Activated naive CD8-positive, alpha-beta T cell treated with anti-CD3 and anti-CD28 coated beads for 36 hours (primary cell): Measurements from ENCODE around the gene ARHGEF11. TPM values are rescaled to one million over a fixed set of nuclear protein-coding genes. Genes with fewer than 3 reads are reported as not detected.

Source experiments
- DNase-seq: peaks from one replicate; pipeline ENCODE4 v3.0.0; 2021
- H3K27ac Mint-ChIP-seq: one replicate; pipeline ENCODE4 v1.8.0; 2022; ENCODE audit warnings: mild to moderate bottlenecking, moderate library complexity, mixed read lengths
- H3K27me3 Mint-ChIP-seq: one replicate; pipeline ENCODE4 v1.8.0; 2022; ENCODE audit warnings: mild to moderate bottlenecking, mixed read lengths
- H3K36me3 Mint-ChIP-seq: one replicate; pipeline ENCODE4 v1.8.0; 2021; ENCODE audit warnings: mild to moderate bottlenecking, mixed read lengths
- H3K4me1 Mint-ChIP-seq: one replicate; pipeline ENCODE4 v1.8.0; 2021; ENCODE audit warnings: mixed read lengths
- H3K4me3 Mint-ChIP-seq: one replicate; pipeline ENCODE4 v1.8.0; 2022; ENCODE audit warnings: mild to moderate bottlenecking, moderate library complexity, mixed read lengths
- H3K9me3 Mint-ChIP-seq: one replicate; pipeline ENCODE4 v1.8.0; 2022; ENCODE audit warnings: mixed read lengths
- total RNA-seq, 2 experiments: library from RNA; stranded (reverse); gene quantifications; one replicate each; pipeline ENCODE4 v1.2.3, GENCODE V29; 2021

The ARHGEF11 gene
- total RNA-seq, 2 experiments from 2014 or later, result 2.8 to 3.3 TPM

DNA sequence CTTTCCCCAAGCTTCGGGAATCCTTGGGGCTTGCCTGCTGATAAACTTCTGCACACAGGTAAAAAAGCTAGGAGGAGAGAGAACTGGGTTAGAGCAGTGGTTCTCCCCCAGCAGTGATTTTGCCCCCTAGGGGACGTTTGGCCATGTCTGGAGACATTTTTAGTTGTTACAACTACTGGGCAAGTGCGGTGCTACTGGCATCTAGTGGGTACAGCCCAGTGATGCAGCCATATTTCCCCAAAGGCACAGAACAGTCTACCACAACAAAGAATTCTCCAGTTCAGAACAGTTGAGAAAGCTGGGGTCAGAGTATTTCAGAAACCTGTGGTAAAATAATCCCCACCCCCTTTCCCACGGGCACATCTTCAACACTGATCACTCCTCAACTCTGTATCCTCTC is 83.8 kb downstream of the ARHGEF11 start:
- H3K4me3 Mint-ChIP-seq, result no peak overlapping the region
- H3K9me3 Mint-ChIP-seq, result no peaks in the 10 kb centered on the region
- H3K36me3 Mint-ChIP-seq, result no peaks in the 10 kb centered on the region
- H3K4me1 Mint-ChIP-seq, result peaks cover 22% of the 10 kb centered on the region
- peak; percentile 36 for DNase-seq
- no peak overlapping the region for H3K27ac Mint-ChIP-seq
- no peaks in the 10 kb centered on the region for H3K27me3 Mint-ChIP-seq

DNA sequence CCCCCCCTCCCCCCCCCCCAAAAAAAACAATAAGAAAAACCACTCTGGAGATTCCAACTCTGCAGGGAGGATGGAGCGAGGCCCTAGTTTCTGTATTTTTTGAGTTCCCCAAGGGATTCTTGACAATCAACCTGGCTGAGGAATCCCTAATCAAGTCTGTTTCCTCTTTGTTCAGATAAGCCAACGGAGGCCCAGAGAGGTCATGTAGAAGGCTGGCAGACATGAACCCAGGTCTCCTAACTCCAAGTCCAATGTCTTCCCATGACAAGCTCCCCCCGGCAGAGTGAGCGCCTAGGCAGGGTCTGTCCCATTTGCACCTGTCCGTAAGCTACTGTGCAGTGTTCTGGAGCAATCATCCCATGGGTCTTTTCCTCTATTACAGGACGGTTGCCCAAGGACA is 85.6 kb downstream of the ARHGEF11 start:
- no peaks in the 10 kb centered on the region for H3K9me3 Mint-ChIP-seq
- no peak overlapping the region for H3K27ac Mint-ChIP-seq
- H3K27me3 Mint-ChIP-seq, result no peaks in the 10 kb centered on the region
- H3K4me3 Mint-ChIP-seq, result no peak overlapping the region
- no peaks in the 10 kb centered on the region for H3K36me3 Mint-ChIP-seq
- DNase-seq, result no peak
- peaks cover 22% of the 10 kb centered on the region for H3K4me1 Mint-ChIP-seq

DNA sequence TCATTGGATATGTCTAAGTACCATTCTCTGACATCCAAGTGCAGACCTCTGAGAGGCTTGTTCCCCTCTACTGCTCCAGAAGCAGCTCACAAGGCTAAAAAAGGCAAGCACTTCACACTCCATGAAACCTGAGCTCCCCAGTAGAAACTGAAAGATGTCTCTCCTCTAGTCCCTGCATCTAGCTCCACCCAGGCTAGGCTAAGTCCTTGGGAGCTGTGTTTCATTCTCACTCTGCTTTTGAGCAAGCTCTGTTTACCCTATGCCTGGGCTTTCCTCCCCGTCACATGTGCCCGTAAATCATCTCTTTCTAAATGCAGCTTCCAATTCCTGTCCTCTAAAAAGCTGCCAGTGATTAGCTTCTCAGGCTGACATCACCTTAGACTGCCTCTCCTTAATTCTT is 86.1 kb downstream of the ARHGEF11 start:
- DNase-seq, result no peak
- Mint-ChIP-seq H3K27me3 (no peaks in the 10 kb centered on the region), H3K4me3 (no peak overlapping the region), H3K36me3 (no peaks in the 10 kb centered on the region), H3K4me1 (peaks cover 25% of the 10 kb centered on the region), H3K9me3 (no peaks in the 10 kb centered on the region), H3K27ac (no peak overlapping the region)

DNA sequence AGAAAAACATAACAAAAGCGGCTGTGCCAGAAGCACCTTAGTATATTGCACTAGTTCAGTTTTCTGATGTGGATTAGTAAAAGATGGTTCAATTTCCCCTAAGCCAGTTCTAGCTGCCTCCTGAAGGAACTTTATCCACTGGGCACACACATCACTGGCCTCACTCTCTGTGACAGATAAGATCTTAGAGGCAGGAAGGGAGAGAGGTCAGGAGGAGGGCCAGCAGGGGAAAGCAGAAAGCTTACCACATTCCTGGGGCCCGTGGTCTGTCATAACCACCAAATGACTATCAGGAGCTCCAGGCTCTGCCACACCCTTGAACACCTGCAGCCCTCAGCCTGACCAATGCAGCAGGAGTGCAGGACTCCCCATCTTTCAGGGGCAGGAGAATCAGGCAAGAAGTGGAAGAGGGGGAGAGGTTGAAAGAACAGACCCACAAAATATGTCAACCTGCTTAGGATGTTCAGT is 87.3 kb downstream of the ARHGEF11 start:
- peaks cover 16% of the 10 kb centered on the region for H3K4me1 Mint-ChIP-seq
- H3K27ac Mint-ChIP-seq, result no peak overlapping the region
- no peak for DNase-seq

GRCh38 chr1:156957634-156958033 is 87.9 kb downstream of the ARHGEF11 start:
- Mint-ChIP-seq H3K9me3 (no peaks in the 10 kb centered on the region), H3K4me1 (peaks cover 12% of the 10 kb centered on the region), H3K27me3 (no peaks in the 10 kb centered on the region), H3K4me3 (no peak overlapping the region), H3K27ac (no peak overlapping the region), H3K36me3 (no peaks in the 10 kb centered on the region)
- DNase-seq, result no peak

More for the DNA sequence above, 87.3 kb downstream of the ARHGEF11 start:
- Mint-ChIP-seq H3K36me3 (no peaks in the 10 kb centered on the region), H3K27me3 (no peaks in the 10 kb centered on the region), H3K9me3 (no peaks in the 10 kb centered on the region), H3K4me3 (no peak overlapping the region)

- H3K9me3 Mint-ChIP-seq, result no peaks in the 10 kb centered on the region
- peaks cover 3% of the 10 kb centered on the region for H3K4me1 Mint-ChIP-seq
- no peak for DNase-seq
- no peaks in the 10 kb centered on the region for H3K36me3 Mint-ChIP-seq
- no peak overlapping the region for H3K4me3 Mint-ChIP-seq
- H3K27ac Mint-ChIP-seq, result no peak overlapping the region
- H3K27me3 Mint-ChIP-seq, result no peaks in the 10 kb centered on the region
These were observed 89.2 kb downstream of the ARHGEF11 start for GRCh38 chr1:156956333-156956732.

DNA sequence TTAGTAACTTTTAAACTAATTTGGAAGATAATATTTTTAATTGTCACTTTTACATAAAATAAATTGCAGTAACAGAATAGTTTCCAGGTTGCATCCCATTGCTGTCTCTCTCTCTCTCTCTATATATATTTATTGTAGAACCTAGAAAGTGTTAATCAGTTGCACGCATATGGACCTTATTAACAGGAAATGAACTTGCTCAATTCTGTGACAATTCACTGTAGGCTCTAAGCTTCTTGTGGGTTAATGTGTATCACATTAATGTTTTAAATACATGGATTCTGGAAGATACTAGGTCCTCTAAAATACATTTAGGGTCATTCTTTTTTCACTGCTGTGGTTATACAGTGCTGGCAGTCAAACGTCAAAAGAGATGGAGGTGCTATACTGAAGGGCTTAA is 92.0 kb downstream of the ARHGEF11 start:
- no peak overlapping the region for H3K27ac Mint-ChIP-seq
- peaks cover 3% of the 10 kb centered on the region for H3K4me1 Mint-ChIP-seq

GRCh38 chr1:156951371-156951770 is 94.2 kb downstream of the ARHGEF11 start:
- Mint-ChIP-seq H3K27me3 (no peaks in the 10 kb centered on the region), H3K9me3 (no peaks in the 10 kb centered on the region), H3K4me3 (no peak overlapping the region), H3K4me1 (peaks cover 3% of the 10 kb centered on the region), H3K36me3 (no peaks in the 10 kb centered on the region), H3K27ac (no peak overlapping the region)
- DNase-seq, result no peak

More for the DNA sequence above, 92.0 kb downstream of the ARHGEF11 start:
- Mint-ChIP-seq H3K36me3 (no peaks in the 10 kb centered on the region), H3K4me3 (no peak overlapping the region), H3K9me3 (no peaks in the 10 kb centered on the region), H3K27me3 (no peaks in the 10 kb centered on the region)
- no peak for DNase-seq

DNA sequence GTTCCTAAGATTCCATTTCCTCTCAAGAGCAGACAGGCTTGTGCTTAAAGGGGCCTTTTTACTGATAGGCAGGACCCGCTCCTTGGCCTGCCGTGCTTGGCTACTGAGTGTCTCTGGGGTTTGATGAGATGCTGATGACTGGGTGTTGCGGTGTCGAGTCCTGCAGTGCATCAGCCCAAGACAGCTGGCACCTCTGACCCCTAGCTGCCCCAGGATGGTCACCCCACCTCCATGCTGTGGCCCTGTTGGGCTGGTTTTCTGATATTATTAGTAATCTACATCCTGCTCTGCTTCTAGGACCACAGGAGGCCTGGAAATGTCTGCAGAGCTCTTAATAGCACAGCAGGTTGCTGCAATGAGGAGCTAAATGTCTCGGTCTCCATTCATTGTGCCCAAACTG is 96.4 kb downstream of the ARHGEF11 start:
- no peak for DNase-seq
- no peak overlapping the region for H3K4me3 Mint-ChIP-seq
- no peak overlapping the region for H3K27ac Mint-ChIP-seq
- H3K4me1 Mint-ChIP-seq, result no peaks in the 10 kb centered on the region
- H3K27me3 Mint-ChIP-seq, result no peaks in the 10 kb centered on the region
- peaks cover 3% of the 10 kb centered on the region for H3K36me3 Mint-ChIP-seq
- no peaks in the 10 kb centered on the region for H3K9me3 Mint-ChIP-seq

DNA sequence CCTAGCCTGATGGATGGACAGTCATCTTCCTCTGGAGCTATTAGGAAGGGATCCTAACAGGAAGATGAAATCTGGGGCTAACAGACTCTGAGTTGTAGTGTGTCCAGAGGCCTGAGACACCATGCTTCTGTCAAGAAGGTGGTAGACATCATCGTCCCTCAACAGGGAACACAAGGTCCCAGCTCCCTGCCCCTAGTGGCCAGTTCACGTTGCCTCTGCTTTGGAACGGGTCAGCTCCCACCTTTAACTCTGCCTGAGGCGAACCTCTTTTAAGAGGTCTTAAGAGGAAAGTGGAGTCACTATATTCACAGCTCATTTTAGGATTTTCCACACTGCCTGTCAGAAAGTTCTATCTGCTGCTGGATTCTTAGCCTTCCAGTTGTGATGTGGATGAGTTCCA is 96.8 kb downstream of the ARHGEF11 start:
- no peaks in the 10 kb centered on the region for H3K9me3 Mint-ChIP-seq
- peaks cover 3% of the 10 kb centered on the region for H3K36me3 Mint-ChIP-seq
- no peaks in the 10 kb centered on the region for H3K4me1 Mint-ChIP-seq
- H3K27me3 Mint-ChIP-seq, result no peaks in the 10 kb centered on the region
- no peak overlapping the region for H3K27ac Mint-ChIP-seq
- no peak for DNase-seq
- no peak overlapping the region for H3K4me3 Mint-ChIP-seq

DNA sequence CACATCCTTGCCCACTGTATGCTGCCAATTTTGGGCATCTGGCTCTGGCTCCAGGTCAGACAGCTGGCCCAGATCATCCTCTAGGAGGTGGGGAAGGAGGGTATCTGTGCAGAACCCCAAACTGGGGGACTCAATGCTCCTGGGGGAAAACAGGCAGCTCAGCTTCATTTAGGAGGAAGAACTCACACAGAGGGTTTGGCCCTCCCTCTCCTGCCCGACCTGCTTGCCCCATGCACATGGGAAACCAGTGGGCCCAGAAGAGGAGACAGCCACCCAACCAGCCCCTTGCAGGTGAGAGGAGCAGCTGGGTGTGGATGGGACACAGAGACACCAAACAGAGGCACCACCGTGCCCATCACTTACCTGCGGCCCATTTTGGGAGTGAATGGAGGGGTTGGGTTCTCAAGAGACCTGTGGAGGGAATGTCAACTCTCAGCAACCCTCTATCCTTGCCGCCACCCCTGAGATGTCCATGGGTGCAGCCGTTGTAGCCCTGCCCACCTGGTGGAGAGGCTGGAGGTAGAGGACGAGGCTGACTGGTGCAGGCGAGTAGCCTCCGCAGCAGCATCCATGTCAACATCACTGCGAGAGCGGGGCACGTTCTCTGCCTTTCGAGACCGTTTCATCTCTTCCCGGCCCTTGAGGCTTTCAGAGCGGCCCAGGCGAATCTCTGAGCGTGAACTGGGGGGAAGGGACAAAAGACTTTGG is 97.6 kb downstream of the ARHGEF11 start:
- DNase-seq, result no peak
- no peaks in the 10 kb centered on the region for H3K27me3 Mint-ChIP-seq
- peaks cover 3% of the 10 kb centered on the region for H3K36me3 Mint-ChIP-seq
- H3K4me1 Mint-ChIP-seq, result no peaks in the 10 kb centered on the region
- no peak overlapping the region for H3K27ac Mint-ChIP-seq
- no peak overlapping the region for H3K4me3 Mint-ChIP-seq
- H3K9me3 Mint-ChIP-seq, result no peaks in the 10 kb centered on the region

GRCh38 chr1:156947127-156947526 is 98.4 kb downstream of the ARHGEF11 start:
- no peak overlapping the region for H3K27ac Mint-ChIP-seq
- no peak for DNase-seq
- H3K4me3 Mint-ChIP-seq, result no peak overlapping the region
- H3K4me1 Mint-ChIP-seq, result no peaks in the 10 kb centered on the region
- peaks cover 3% of the 10 kb centered on the region for H3K36me3 Mint-ChIP-seq
- no peaks in the 10 kb centered on the region for H3K27me3 Mint-ChIP-seq
- no peaks in the 10 kb centered on the region for H3K9me3 Mint-ChIP-seq

DNA sequence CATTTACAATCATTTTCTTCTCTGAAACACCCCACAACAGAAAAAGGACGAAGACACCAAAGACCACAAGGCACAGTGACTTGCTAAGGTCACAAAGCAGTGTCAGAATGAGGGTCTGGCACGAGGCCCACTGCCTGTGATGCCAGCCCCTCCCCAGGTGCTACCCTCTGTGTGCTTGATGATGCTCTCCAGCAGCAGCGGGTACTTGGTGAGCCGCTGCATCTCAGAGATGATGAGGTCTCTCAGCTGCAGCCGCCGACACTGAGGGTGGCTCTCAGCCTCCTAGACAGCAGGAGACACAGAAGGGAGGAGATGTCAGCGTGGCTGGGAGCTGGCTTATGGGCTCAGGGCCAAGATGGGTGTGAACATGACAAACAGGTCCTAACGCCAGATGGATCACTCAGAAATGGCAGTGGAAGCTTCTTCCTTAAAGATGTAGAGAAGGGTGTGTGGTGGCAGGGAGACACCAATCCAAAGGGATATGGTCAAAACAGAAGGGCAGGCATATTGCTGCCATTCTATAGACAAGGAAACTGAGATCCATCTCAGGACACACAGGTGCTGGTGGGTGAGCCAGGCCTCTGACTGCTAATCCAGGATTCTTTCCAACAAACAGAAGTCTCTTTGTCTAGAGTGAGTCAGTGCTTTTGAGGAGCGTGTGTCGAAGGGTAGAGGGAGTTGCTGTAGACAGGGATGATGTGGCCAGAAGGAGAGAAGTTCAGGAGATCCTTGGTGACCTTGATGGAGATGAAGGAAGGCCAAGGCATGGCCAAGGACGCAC is 99.5 kb downstream of the ARHGEF11 start:
- H3K4me1 Mint-ChIP-seq, result no peaks in the 10 kb centered on the region
- H3K9me3 Mint-ChIP-seq, result no peaks in the 10 kb centered on the region

GRCh38 chr1:156944848-156945247 is 100.7 kb downstream of the ARHGEF11 start:
- H3K27me3 Mint-ChIP-seq, result no peaks in the 10 kb centered on the region
- no peaks in the 10 kb centered on the region for H3K9me3 Mint-ChIP-seq
- H3K4me1 Mint-ChIP-seq, result no peaks in the 10 kb centered on the region
- no peak overlapping the region for H3K27ac Mint-ChIP-seq
- DNase-seq, result no peak
- H3K4me3 Mint-ChIP-seq, result no peak overlapping the region
- H3K36me3 Mint-ChIP-seq, result peaks cover 3% of the 10 kb centered on the region

More for the DNA sequence above, 99.5 kb downstream of the ARHGEF11 start:
- H3K27ac Mint-ChIP-seq, result no peak overlapping the region
- H3K27me3 Mint-ChIP-seq, result no peaks in the 10 kb centered on the region
- peaks cover 3% of the 10 kb centered on the region for H3K36me3 Mint-ChIP-seq
- no peak for DNase-seq
- no peak overlapping the region for H3K4me3 Mint-ChIP-seq

DNA sequence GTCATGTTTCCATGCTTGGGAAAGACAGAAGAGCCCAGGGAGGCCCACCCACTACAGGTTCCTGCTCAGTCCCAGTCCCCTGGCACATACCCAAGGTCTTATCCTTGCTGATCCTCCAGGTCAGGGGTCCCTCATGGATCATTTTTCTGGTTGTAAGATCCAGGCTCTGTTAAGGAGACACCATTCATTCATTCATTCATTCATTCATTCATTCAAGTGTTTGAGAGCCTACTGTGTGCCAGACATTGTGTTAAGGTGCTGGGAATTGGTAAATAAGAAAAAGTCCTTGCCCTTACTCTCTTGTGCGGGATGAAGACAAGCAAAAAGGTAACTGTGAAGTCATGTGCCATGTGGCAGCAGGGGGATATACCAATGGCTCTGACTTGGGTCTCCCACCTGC is 101.3 kb downstream of the ARHGEF11 start:
- no peak overlapping the region for H3K4me3 Mint-ChIP-seq
- H3K9me3 Mint-ChIP-seq, result no peaks in the 10 kb centered on the region
- DNase-seq, result no peak
- H3K27ac Mint-ChIP-seq, result no peak overlapping the region
- peaks cover 3% of the 10 kb centered on the region for H3K36me3 Mint-ChIP-seq
- no peaks in the 10 kb centered on the region for H3K27me3 Mint-ChIP-seq
- no peaks in the 10 kb centered on the region for H3K4me1 Mint-ChIP-seq

DNA sequence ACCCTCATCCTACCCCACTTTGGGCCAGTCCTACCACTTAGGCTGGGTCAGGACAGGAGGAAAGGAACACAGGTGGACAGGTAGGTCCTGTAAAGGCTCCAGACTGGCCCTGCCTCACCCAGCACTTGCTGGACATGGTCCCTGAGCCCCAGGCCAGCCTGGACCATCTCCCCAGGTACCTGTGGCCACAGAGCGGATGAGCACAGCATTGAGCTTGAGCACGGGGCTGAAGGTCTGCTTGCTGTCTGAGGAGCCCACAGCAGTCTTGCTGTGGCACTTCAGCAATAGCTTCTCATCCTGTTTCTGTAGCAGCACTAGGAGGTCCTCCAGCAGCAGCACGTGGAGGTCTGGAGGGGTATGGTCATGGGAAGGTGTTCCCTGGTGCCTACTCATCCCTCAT is 101.8 kb downstream of the ARHGEF11 start:
- Mint-ChIP-seq H3K9me3 (no peaks in the 10 kb centered on the region), H3K27ac (no peak overlapping the region), H3K4me3 (no peak overlapping the region), H3K36me3 (peaks cover 3% of the 10 kb centered on the region), H3K4me1 (no peaks in the 10 kb centered on the region), H3K27me3 (no peaks in the 10 kb centered on the region)
- DNase-seq, result no peak
